Measurements from ENCODE around the gene FREM3.
"Not testable (repeated sequence)": the region's sequence is repeated elsewhere in the genome, so short reads cannot be mapped to it uniquely, and the experiment has no call there.

- TF ChIP-seq CTCF (conservative IDR thresholded peaks at IDR 0.05; ENCODE audit: low read depth, low read length); EZH2 (IDR thresholded peaks at IDR 0.05; ENCODE audit: low read length, unreplicated experiment): not testable (repeated sequence)
These were observed 18.3 kb upstream of the FREM3 start for GRCh38 chr4:143718748-143719147.
